ENCODE results near the gene MISP3.
"Not testable (repeated sequence)": the region's sequence is repeated elsewhere in the genome, so short reads cannot be mapped to it uniquely, and the experiment has no call there.

The MISP3 gene
- 0.39 to 1.0 (median 0.86) reads per million in 3 donors for total RNA-seq

DNA sequence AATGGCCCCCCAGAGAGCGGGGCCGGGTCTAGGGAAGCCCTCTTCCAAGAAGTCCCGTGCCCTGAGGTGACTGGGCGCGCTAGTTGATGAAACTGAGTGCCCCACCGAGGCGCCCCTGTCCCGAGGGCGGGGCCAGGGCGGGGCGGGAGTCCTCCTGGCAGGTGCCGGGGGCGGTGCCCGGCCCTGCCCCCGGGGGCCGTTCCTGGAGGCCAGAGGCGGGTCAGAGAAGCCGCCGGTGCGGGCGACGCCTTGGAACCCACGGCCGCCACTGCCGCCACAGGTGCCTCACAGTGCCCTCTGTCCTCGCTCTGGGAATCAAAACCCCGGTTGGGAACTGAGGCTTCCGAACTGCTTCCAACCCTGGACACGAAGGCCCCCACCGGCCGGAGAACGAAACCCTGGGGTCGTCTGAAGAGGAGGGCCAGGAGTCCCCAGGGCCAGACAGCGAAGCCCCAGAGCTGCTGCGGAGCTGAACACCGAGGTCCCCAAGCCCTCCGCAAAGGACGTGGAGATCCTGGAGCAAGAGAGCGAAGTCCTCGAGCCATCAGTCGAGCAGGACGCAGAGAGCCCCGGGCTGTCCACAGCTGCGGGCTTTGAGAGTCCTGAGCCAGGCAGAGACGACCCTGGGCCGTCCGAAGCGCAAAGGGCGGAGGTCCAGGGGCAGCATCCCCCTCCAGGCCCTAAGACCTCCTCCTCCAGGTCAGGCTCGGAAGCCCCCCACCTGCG, at the start of gene MISP3:
Gene MISP3, plus strand, starts transcription at position 252 of the 726 bp plus-strand sequence. CDS start 524 bp downstream, outside the sequence.
- H3K4me3 ChIP-seq (ENCODE audit: insufficient read depth, low read depth, low read length, poor library complexity, severe bottlenecking), result peak within 1 kb of the TSS; percentile 84
- no peaks in the 10 kb centered on the region for H3K9me3 ChIP-seq (ENCODE audit: control insufficient read depth, low read length)
- no peaks in the 10 kb centered on the region for H3K36me3 ChIP-seq (ENCODE audit: control insufficient read depth, insufficient read depth, low read length)
- peaks cover 30% of the 10 kb centered on the region for H3K4me1 ChIP-seq (ENCODE audit: control insufficient read depth, insufficient read depth, low read length, poor library complexity, severe bottlenecking)
- DNase-seq, result no peak
- H3K27me3 ChIP-seq (replicated peaks; ENCODE audit: control insufficient read depth, insufficient read depth, low read length, poor library complexity, severe bottlenecking), result no peaks in the 10 kb centered on the region
- peak within 1 kb of the TSS; percentile 63 for H3K27ac ChIP-seq (ENCODE audit: insufficient read depth, low read length, poor library complexity, severe bottlenecking)

DNA sequence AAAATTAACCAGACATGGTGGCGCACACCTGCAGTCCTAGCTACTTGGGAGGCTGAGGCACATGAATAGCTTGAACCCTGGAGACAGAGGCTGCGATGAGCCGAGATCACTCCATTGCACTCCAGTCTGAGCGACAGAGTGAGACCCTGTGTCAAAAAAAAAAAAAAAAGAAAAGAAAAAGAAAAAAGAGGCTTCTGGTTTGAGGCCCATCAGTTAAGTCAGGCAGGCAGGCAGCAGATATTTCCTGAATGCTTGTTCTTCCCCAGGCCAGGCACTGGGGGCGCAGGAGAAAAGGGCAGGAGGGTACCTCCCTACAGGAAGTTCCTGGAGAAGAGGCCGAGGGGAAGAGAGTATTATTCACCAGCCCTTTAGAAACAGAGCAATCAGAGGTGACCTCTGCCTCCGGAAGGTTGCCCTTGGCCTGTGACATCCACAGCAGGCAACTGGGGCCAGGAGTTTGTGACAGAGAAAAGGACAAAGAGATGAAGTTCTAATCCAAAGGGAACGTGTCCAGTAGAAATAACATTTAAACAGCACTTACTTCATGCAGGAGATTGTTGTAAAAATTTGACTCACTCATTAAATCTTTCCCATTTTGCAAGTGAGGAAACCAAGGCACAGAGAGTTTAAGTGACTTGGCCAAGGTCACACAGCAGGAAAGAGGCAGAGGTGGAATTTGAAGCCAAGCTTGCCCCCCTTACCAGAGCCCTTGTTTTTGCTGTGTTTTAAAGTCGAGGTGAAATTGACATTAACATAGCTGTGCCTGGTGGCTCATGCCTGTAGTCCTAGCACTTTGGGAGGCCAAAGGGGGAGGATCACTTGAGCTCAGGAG, 49.0 kb upstream of the MISP3 start:
- no peaks in the 10 kb centered on the region for H3K36me3 ChIP-seq (ENCODE audit: control insufficient read depth, insufficient read depth, low read length)
- no peak overlapping the region for H3K4me3 ChIP-seq (ENCODE audit: insufficient read depth, low read depth, low read length, poor library complexity, severe bottlenecking)
- no peak for DNase-seq
- no peaks in the 10 kb centered on the region for H3K27me3 ChIP-seq (replicated peaks; ENCODE audit: control insufficient read depth, insufficient read depth, low read length, poor library complexity, severe bottlenecking)
- no peaks in the 10 kb centered on the region for H3K4me1 ChIP-seq (ENCODE audit: control insufficient read depth, insufficient read depth, low read length, poor library complexity, severe bottlenecking)
- no peak overlapping the region for H3K27ac ChIP-seq (ENCODE audit: insufficient read depth, low read length, poor library complexity, severe bottlenecking)
- H3K9me3 ChIP-seq (ENCODE audit: control insufficient read depth, low read length), result no peaks in the 10 kb centered on the region

DNA sequence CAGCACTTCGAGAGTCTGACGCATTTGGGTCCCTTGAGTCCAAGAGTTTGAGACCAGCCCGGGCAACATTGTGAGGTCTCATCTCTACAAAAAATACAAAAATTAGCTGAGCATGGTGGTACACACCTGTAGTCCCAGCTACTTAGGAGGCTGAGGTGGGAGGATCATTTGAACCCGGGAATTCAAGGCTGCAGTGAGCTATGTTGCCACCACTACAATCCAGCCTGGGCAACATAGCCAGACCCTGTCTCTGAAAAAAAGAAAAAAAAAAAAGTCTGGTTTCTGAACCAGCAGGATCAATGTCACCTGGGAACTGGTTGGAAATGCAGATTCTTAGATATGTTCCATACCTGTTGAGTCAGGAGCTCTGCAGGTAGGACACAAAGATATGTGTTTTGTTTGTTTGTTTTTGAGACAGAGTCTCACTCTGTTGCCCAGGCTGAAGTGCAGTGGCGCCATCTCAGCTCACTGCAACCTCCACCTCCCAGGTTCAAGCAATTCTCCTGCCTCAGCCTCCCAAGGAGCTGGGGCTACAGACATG, 45.9 kb upstream of the MISP3 start:
- not testable (repeated sequence) for H3K4me1 ChIP-seq (ENCODE audit: control insufficient read depth, insufficient read depth, low read length, poor library complexity, severe bottlenecking); H3K36me3 ChIP-seq (ENCODE audit: control insufficient read depth, insufficient read depth, low read length); H3K27me3 ChIP-seq (replicated peaks; ENCODE audit: control insufficient read depth, insufficient read depth, low read length, poor library complexity, severe bottlenecking); H3K9me3 ChIP-seq (ENCODE audit: control insufficient read depth, low read length); H3K27ac ChIP-seq (ENCODE audit: insufficient read depth, low read length, poor library complexity, severe bottlenecking); DNase-seq; H3K4me3 ChIP-seq (ENCODE audit: insufficient read depth, low read depth, low read length, poor library complexity, severe bottlenecking)

DNA sequence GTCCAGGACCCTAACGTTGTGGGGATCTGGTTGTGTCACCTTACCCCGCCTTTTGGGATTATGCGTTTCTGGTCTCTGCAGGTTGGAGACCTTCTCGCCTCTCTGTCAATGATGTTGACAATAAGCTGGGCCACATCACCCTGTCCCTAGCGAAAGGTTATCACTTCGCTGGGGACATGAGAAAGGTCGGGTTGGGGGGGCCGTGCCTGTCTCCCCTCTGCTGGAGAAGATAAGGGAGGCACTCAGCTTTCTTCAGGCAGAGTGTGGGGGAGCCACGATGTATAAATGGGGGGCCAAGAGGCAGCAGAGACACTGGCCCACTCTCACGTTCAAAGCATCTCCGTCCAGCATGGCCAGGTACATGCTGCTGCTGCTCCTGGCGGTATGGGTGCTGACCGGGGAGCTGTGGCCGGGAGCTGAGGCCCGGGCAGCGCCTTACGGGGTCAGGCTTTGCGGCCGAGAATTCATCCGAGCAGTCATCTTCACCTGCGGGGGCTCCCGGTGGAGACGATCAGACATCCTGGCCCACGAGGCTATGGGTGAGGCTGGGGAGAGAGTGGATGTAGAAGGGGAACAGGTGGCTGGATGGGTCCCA, 44.6 kb upstream of the MISP3 start, which contains the start of gene RLN3:
Gene RLN3, plus strand, starts transcription at position 293 of the 595 bp plus-strand sequence. Its CDS starts 57 bp downstream, at position 350.
- Histone ChIP-seq H3K36me3 (ENCODE audit: control insufficient read depth, insufficient read depth, low read length) (no peaks in the 10 kb centered on the region), H3K4me3 (ENCODE audit: insufficient read depth, low read depth, low read length, poor library complexity, severe bottlenecking) (no peak within 1 kb of the TSS), H3K4me1 (ENCODE audit: control insufficient read depth, insufficient read depth, low read length, poor library complexity, severe bottlenecking) (peaks cover 12% of the 10 kb centered on the region), H3K27ac (ENCODE audit: insufficient read depth, low read length, poor library complexity, severe bottlenecking) (no peak within 1 kb of the TSS), H3K27me3 (replicated peaks; ENCODE audit: control insufficient read depth, insufficient read depth, low read length, poor library complexity, severe bottlenecking) (no peaks in the 10 kb centered on the region), H3K9me3 (ENCODE audit: control insufficient read depth, low read length) (no peaks in the 10 kb centered on the region)
- DNase-seq, result no peak

DNA sequence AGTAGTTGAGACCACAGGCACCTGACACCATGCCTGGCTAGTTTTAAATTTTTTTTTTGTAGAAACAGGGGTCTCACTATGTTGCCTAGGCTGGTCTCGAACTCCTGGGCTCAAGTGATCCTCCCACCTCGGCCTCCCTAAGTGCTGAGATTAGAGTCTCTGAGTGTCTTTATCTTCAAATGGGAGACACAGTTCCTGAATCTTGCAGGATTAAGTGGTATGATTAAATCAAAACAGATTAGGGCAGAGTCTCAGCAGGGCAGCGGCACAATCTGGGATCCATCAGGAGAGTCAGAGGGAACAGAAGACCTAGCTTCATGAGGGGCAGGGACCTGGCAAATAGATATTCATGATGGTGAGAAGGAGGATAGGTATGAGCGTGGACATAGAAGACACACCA, 43.7 kb upstream of the MISP3 start:
- Histone ChIP-seq H3K4me3 (ENCODE audit: insufficient read depth, low read depth, low read length, poor library complexity, severe bottlenecking) (no peak overlapping the region), H3K4me1 (ENCODE audit: control insufficient read depth, insufficient read depth, low read length, poor library complexity, severe bottlenecking) (peaks cover 12% of the 10 kb centered on the region), H3K36me3 (ENCODE audit: control insufficient read depth, insufficient read depth, low read length) (no peaks in the 10 kb centered on the region), H3K27me3 (replicated peaks; ENCODE audit: control insufficient read depth, insufficient read depth, low read length, poor library complexity, severe bottlenecking) (no peaks in the 10 kb centered on the region), H3K9me3 (ENCODE audit: control insufficient read depth, low read length) (no peaks in the 10 kb centered on the region), H3K27ac (ENCODE audit: insufficient read depth, low read length, poor library complexity, severe bottlenecking) (no peak overlapping the region)
- no peak for DNase-seq

DNA sequence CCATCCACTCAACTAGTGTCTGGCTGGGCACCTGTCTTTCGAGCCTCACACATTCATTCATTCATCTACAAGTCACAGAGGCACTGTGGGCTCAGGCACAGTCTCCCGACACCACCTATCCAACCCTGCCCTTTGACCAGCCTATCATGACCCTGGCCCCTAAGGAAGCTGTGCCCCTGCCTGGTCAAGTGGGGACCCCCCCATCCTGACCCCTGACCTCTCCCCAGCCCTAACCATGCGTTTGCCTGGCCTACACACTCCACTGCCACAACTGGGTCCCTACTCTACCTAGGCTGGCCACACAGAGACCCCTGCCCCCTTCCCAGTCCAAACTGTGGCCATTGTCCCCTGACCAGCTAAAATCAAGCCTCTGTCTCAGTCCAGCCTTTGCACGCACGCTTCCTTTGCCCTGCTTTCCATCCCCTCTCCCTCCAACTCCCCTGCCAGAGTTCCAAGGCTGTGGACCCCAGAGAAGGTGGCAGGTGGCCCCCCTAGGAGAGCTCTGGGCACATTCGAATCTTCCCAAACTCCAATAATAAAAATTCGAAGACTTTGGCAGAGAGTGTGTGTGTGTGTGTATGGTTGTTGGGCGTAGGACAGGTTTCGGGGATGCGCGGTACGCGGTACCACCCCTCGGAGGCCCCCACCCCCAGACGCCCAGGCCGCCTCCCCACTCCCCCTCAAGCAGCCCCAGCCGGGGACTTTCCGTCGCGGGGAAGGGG, 41.4 kb upstream of the MISP3 start:
- H3K36me3 ChIP-seq (ENCODE audit: control insufficient read depth, insufficient read depth, low read length), result peaks cover 1% of the 10 kb centered on the region
- H3K4me3 ChIP-seq (ENCODE audit: insufficient read depth, low read depth, low read length, poor library complexity, severe bottlenecking), result peak overlapping the region; percentile 69
- H3K4me1 ChIP-seq (ENCODE audit: control insufficient read depth, insufficient read depth, low read length, poor library complexity, severe bottlenecking), result peaks cover 13% of the 10 kb centered on the region
- peak overlapping the region; percentile 96 for H3K27ac ChIP-seq (ENCODE audit: insufficient read depth, low read length, poor library complexity, severe bottlenecking)
- H3K9me3 ChIP-seq (ENCODE audit: control insufficient read depth, low read length), result no peaks in the 10 kb centered on the region
- H3K27me3 ChIP-seq (replicated peaks; ENCODE audit: control insufficient read depth, insufficient read depth, low read length, poor library complexity, severe bottlenecking), result no peaks in the 10 kb centered on the region
- DNase-seq, result peak; percentile 63 to 69 (median 65)

DNA sequence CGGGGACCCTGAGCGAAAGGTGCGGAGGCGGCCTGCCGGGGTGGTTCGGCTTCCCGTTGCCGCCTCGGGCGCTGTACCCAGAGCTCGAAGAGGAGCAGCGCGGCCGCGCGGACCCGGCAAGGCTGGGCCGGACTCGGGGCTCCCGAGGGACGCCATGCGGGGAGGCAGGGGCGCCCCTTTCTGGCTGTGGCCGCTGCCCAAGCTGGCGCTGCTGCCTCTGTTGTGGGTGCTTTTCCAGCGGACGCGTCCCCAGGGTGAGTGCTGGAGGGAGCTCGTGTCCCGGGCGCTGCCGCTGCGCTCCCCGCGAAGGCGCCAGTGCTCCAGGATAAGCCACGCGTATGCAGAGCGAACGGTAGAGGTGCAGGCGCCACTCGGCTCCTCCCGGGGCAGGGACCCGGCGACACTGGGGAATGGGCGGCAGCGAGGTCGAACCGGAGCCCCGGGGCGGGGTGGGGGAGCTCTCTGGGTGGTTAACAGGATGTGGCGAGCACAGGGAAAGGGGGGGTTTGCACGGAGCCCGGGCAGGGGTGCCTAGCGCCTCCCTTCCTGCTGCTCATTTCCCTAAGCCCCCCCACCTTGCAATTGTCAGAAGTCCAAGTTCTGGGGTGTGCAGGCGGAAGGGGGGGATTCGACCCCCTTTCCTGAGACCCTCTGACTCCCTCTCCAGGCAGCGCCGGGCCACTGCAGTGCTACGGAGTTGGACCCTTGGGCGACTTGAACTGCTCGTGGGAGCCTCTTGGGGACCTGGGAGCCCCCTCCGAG, 40.7 kb upstream of the MISP3 start, which contains the start of gene IL27RA:
Gene IL27RA, plus strand, starts transcription at position 44 of the 762 bp plus-strand sequence. Its CDS starts 111 bp downstream, at position 155.
- Histone ChIP-seq H3K4me3 (ENCODE audit: insufficient read depth, low read depth, low read length, poor library complexity, severe bottlenecking) (peak within 1 kb of the TSS; percentile 69), H3K9me3 (ENCODE audit: control insufficient read depth, low read length) (no peaks in the 10 kb centered on the region), H3K4me1 (ENCODE audit: control insufficient read depth, insufficient read depth, low read length, poor library complexity, severe bottlenecking) (peaks cover 15% of the 10 kb centered on the region), H3K36me3 (ENCODE audit: control insufficient read depth, insufficient read depth, low read length) (peaks cover 6% of the 10 kb centered on the region), H3K27ac (ENCODE audit: insufficient read depth, low read length, poor library complexity, severe bottlenecking) (peak within 1 kb of the TSS; percentile 96), H3K27me3 (replicated peaks; ENCODE audit: control insufficient read depth, insufficient read depth, low read length, poor library complexity, severe bottlenecking) (no peaks in the 10 kb centered on the region)
- DNase-seq, result peak; percentile 61 to 71 (median 66)

DNA sequence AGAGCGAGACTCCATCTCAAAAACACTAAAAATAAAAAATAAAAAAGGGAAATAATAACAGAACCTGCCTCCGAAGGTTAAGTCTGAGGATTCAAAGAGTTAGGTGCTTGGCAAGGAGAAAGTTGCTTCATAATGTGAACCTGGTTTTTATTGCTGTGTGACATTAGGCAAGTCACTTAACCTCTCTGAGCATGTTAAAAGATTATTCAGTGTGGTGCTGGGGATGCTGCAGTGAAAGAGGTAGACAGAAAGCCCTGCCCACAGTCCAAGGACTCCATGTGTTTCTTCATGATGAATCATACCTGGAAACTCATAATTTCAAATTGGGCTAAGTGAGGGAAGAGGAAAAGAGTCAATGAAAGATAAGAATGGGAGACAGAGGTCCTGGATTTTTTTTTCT, 38.6 kb upstream of the MISP3 start:
- no peak overlapping the region for H3K27ac ChIP-seq (ENCODE audit: insufficient read depth, low read length, poor library complexity, severe bottlenecking)
- H3K36me3 ChIP-seq (ENCODE audit: control insufficient read depth, insufficient read depth, low read length), result peaks cover 19% of the 10 kb centered on the region
- no peaks in the 10 kb centered on the region for H3K27me3 ChIP-seq (replicated peaks; ENCODE audit: control insufficient read depth, insufficient read depth, low read length, poor library complexity, severe bottlenecking)
- no peak for DNase-seq
- no peaks in the 10 kb centered on the region for H3K9me3 ChIP-seq (ENCODE audit: control insufficient read depth, low read length)
- H3K4me1 ChIP-seq (ENCODE audit: control insufficient read depth, insufficient read depth, low read length, poor library complexity, severe bottlenecking), result peaks cover 15% of the 10 kb centered on the region
- H3K4me3 ChIP-seq (ENCODE audit: insufficient read depth, low read depth, low read length, poor library complexity, severe bottlenecking), result no peak overlapping the region

DNA sequence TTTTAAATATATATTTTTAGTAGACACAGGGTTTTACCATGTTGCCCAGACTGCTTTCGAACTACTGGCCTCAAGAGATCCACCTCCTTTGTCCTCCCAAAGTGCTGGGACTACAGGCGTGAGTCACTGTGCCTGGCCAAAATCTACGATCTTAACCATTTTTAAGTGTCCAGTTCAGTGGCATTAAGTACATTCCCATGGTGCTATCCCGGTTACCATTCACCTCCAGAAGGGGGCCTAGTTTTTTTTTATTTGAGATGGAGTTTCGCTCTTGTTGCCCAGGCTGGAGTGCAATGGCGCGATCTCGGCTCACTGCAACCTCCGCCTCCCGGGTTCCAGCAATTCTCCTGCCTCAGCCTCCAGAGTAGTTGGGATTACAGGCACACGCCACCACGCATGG, 37.4 kb upstream of the MISP3 start:
- H3K4me3 ChIP-seq (ENCODE audit: insufficient read depth, low read depth, low read length, poor library complexity, severe bottlenecking); H3K27me3 ChIP-seq (replicated peaks; ENCODE audit: control insufficient read depth, insufficient read depth, low read length, poor library complexity, severe bottlenecking); DNase-seq; H3K9me3 ChIP-seq (ENCODE audit: control insufficient read depth, low read length); H3K27ac ChIP-seq (ENCODE audit: insufficient read depth, low read length, poor library complexity, severe bottlenecking): not testable (repeated sequence)
- peaks cover 15% of the 10 kb centered on the region for H3K4me1 ChIP-seq (ENCODE audit: control insufficient read depth, insufficient read depth, low read length, poor library complexity, severe bottlenecking)
- peaks cover 31% of the 10 kb centered on the region for H3K36me3 ChIP-seq (ENCODE audit: control insufficient read depth, insufficient read depth, low read length)
